K562 (cell line): ENCODE results near the gene SLC25A15. TPM values are rescaled to one million over a fixed set of nuclear protein-coding genes. Genes with fewer than 3 reads are reported as not detected.

ENCODE experiments used
- BRCA1 ChIP-seq, 2 experiments: fragments of 450-650 bp in 1 of 2; sonication (generic) in 1 of 2; formaldehyde crosslinking in 1 of 2; IDR thresholded peaks; 2 replicates each; pipeline versions ENCODE4 v1.5.0 to v1.6.1; 2017 to 2020; ENCODE audit warnings: mild to moderate bottlenecking in 1 of 2, missing genetic modification reagents in 1 of 2
- BRD9 ChIP-seq: fragments of 450-650 bp; IDR thresholded peaks from 2 replicates; pipeline ENCODE4 v1.6.1; 2018; ENCODE audit warnings: low read depth; ENCODE audit not compliant: partially characterized antibody
- DPF2 ChIP-seq: fragments of 450-650 bp; IDR thresholded peaks from 2 replicates; pipeline ENCODE4 v1.6.1; 2016
- NR2C1 ChIP-seq, 2 experiments: fragments of 450-650 bp; IDR thresholded peaks; 2 replicates each; pipeline ENCODE4 v1.6.1; 2017; ENCODE audit warnings: mild to moderate bottlenecking in 2 of 2, antibody characterized with exemption in 1 of 2, inconsistent platforms in 1 of 2, missing compliant biosample characterization in 1 of 2, missing genetic modification characterization in 1 of 2
- NR2C2 ChIP-seq, 2 experiments: fragments of 200-800 bp in 1 of 2; sonication (Bioruptor generic) in 1 of 2; sonication (generic) in 1 of 2; formaldehyde crosslinking in 1 of 2; IDR thresholded peaks; 2 replicates each; pipeline versions ENCODE4 v1.6.1 to v1.8.0; 2016 to 2022; ENCODE audit warnings: mild to moderate bottlenecking in 1 of 2, missing compliant biosample characterization in 1 of 2, missing genetic modification characterization in 1 of 2, missing genetic modification reagents in 1 of 2
- RBBP5 ChIP-seq: fragments of 200-600 bp; sonication (generic); IDR thresholded peaks from 2 replicates; pipeline ENCODE4 v1.6.1; 2012; ENCODE audit warnings: borderline replicate concordance, mild to moderate bottlenecking, low read length, control low read depth, inconsistent platforms; ENCODE audit not compliant: insufficient read depth, poor library complexity, severe bottlenecking
- RBM14 ChIP-seq: fragments of 200-400 bp; formaldehyde crosslinking; IDR thresholded peaks from 2 replicates; pipeline ENCODE4 v1.6.1; 2018; ENCODE audit warnings: low read depth, mild to moderate bottlenecking, low read length, moderate library complexity, borderline replicate concordance; ENCODE audit not compliant: insufficient read depth
- ZNF217 ChIP-seq: sonication (generic); formaldehyde crosslinking; IDR thresholded peaks from 2 replicates; pipeline ENCODE4 v1.8.0; 2022; ENCODE audit warnings: mild to moderate bottlenecking, missing genetic modification reagents
- polyA plus RNA-seq, 8 experiments: library from polyadenylated mRNA; depleted of rRNA in 4 of 8; stranded (reverse) in 5 of 8; unstranded in 3 of 8; fragments of >200 nt; fragmentation: Nextera tagmentation in 2 of 8; fragmentation: Illumina TruSeq in 1 of 8; extraction: Ambion mirVana in 2 of 8; extraction: Trizol in 1 of 8; gene quantifications; 2 replicates each; pipeline versions ENCODE4 v1.2.1 to v1.2.3, GENCODE V29; 2011 to 2014; ENCODE audit warnings: inconsistent platforms in 1 of 8, missing spikeins in 1 of 8
- total RNA-seq, 7 experiments: library from RNA; depleted of rRNA in 6 of 7; stranded (reverse); fragments of >200 nt in 6 of 7; fragmentation: Illumina TruSeq in 2 of 7; extraction: Trizol in 2 of 7; gene quantifications; 2 replicates each; pipeline versions ENCODE4 v1.2.1 to v1.2.3, GENCODE V29; 2011 to 2021; ENCODE audit warnings: low replicate concordance in 1 of 7
- TF ChIP-seq, protein P1 (sequence below): fragments of 200-800 bp; sonication (Bioruptor generic); IDR thresholded peaks from 2 replicates; pipeline ENCODE4 v1.6.1; 2016; ENCODE audit warnings: missing genetic modification characterization, missing compliant biosample characterization
- TF ChIP-seq, protein P2 (sequence below): sonication (generic); formaldehyde crosslinking; IDR thresholded peaks from 2 replicates; pipeline ENCODE4 v1.8.0; 2022; ENCODE audit warnings: missing genetic modification reagents, mild to moderate bottlenecking, borderline replicate concordance
- TF ChIP-seq, protein P3 (sequence below), 2 experiments: fragments of 450-650 bp in 1 of 2; sonication (generic) in 1 of 2; formaldehyde crosslinking; conservative IDR thresholded peaks; 2 replicates each; pipeline versions ENCODE4 v1.4.0 to v1.8.1; 2020 to 2022; ENCODE audit warnings: mild to moderate bottlenecking in 1 of 2, missing genetic modification reagents in 1 of 2
- TF ChIP-seq, protein P4 (sequence below), 2 experiments: IDR thresholded peaks in 1 of 2; conservative IDR thresholded peaks in 1 of 2; 2 replicates each; pipeline ENCODE4 v1.6.1; 2016; ENCODE audit warnings: low read depth in 2 of 2, mild to moderate bottlenecking in 1 of 2, missing compliant biosample characterization in 1 of 2, missing genetic modification characterization in 1 of 2, moderate library complexity in 1 of 2

Gene SLC25A15
- total and polyA plus RNA-seq, 9 of the 15 experiments (the other 6 are each of a cell fraction or from before 2014, with no cell fraction given): 3.5 to 30.5 (median 20.3) TPM

DNA sequence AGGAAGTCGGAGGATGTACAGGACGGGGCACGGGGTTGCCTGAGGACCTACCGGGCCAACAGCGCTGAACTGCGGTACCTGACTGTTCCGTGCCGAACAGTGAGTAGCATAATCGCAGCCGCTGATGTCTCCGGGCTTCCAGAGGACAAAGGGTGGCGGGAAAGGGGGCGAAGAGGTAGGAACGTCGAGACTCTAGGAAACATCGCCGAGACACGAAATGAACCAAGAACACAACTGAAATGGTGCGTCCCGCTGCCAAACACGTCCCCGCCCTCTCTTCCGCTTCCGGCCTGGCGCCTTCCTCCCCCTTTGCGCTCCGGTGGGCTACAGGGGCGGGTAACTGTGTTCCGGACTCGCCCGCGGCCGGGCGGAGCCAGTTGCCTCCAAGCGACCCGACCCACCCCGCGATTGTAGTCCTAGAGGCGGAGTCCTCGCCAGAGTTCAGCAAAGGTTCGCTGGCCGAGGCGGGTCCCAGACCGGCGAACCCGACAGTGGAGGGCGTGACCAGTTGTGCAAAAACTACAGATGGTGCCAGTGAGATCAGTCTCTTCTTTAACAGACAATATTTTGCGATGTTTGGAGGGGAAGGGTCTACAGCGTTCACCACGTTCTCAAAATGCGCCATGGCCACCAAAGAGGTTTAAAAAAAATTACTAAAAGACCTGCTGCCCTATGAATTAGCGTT, 18.3 kb upstream of the SLC25A15 start, which contains the start of gene MRPS31 (continued):
- TF ChIP-seq, protein P1, sequence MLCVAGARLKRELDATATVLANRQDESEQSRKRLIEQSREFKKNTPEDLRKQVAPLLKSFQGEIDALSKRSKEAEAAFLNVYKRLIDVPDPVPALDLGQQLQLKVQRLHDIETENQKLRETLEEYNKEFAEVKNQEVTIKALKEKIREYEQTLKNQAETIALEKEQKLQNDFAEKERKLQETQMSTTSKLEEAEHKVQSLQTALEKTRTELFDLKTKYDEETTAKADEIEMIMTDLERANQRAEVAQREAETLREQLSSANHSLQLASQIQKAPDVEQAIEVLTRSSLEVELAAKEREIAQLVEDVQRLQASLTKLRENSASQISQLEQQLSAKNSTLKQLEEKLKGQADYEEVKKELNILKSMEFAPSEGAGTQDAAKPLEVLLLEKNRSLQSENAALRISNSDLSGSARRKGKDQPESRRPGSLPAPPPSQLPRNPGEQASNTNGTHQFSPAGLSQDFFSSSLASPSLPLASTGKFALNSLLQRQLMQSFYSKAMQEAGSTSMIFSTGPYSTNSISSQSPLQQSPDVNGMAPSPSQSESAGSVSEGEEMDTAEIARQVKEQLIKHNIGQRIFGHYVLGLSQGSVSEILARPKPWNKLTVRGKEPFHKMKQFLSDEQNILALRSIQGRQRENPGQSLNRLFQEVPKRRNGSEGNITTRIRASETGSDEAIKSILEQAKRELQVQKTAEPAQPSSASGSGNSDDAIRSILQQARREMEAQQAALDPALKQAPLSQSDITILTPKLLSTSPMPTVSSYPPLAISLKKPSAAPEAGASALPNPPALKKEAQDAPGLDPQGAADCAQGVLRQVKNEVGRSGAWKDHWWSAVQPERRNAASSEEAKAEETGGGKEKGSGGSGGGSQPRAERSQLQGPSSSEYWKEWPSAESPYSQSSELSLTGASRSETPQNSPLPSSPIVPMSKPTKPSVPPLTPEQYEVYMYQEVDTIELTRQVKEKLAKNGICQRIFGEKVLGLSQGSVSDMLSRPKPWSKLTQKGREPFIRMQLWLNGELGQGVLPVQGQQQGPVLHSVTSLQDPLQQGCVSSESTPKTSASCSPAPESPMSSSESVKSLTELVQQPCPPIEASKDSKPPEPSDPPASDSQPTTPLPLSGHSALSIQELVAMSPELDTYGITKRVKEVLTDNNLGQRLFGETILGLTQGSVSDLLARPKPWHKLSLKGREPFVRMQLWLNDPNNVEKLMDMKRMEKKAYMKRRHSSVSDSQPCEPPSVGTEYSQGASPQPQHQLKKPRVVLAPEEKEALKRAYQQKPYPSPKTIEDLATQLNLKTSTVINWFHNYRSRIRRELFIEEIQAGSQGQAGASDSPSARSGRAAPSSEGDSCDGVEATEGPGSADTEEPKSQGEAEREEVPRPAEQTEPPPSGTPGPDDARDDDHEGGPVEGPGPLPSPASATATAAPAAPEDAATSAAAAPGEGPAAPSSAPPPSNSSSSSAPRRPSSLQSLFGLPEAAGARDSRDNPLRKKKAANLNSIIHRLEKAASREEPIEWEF (CRISPR knock-in tag): no peak
- TF ChIP-seq, protein P2, sequence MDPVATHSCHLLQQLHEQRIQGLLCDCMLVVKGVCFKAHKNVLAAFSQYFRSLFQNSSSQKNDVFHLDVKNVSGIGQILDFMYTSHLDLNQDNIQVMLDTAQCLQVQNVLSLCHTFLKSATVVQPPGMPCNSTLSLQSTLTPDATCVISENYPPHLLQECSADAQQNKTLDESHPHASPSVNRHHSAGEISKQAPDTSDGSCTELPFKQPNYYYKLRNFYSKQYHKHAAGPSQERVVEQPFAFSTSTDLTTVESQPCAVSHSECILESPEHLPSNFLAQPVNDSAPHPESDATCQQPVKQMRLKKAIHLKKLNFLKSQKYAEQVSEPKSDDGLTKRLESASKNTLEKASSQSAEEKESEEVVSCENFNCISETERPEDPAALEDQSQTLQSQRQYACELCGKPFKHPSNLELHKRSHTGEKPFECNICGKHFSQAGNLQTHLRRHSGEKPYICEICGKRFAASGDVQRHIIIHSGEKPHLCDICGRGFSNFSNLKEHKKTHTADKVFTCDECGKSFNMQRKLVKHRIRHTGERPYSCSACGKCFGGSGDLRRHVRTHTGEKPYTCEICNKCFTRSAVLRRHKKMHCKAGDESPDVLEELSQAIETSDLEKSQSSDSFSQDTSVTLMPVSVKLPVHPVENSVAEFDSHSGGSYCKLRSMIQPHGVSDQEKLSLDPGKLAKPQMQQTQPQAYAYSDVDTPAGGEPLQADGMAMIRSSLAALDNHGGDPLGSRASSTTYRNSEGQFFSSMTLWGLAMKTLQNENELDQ: no peak
- TF ChIP-seq, protein P3, sequence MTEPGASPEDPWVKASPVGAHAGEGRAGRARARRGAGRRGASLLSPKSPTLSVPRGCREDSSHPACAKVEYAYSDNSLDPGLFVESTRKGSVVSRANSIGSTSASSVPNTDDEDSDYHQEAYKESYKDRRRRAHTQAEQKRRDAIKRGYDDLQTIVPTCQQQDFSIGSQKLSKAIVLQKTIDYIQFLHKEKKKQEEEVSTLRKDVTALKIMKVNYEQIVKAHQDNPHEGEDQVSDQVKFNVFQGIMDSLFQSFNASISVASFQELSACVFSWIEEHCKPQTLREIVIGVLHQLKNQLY (CRISPR knock-in tag; conservative IDR thresholded peaks at IDR 0.05): no peak
- no peak for TF ChIP-seq BRCA1 (IDR thresholded peaks at IDR 0.05)
- no peak for TF ChIP-seq BRCA1 (CRISPR knock-in tag; IDR thresholded peaks at IDR 0.05)
- peak; percentile 80 for TF ChIP-seq NR2C1 (IDR thresholded peaks at IDR 0.05)
- peak; percentile 86 for TF ChIP-seq NR2C1 (tag; IDR thresholded peaks at IDR 0.05)
- TF ChIP-seq DPF2: peak; percentile 35; the same call in 1 of the 2 replicates
- TF ChIP-seq ZNF217 (CRISPR knock-in tag): no peak
- no peak for TF ChIP-seq BRD9
- TF ChIP-seq NR2C2 (CRISPR knock-in tag; IDR thresholded peaks at IDR 0.05): peak; percentile 82; the same call in 1 of the 2 replicates
- peak; percentile 91 for TF ChIP-seq NR2C2 (tag; IDR thresholded peaks at IDR 0.05)
- TF ChIP-seq, protein P4, sequence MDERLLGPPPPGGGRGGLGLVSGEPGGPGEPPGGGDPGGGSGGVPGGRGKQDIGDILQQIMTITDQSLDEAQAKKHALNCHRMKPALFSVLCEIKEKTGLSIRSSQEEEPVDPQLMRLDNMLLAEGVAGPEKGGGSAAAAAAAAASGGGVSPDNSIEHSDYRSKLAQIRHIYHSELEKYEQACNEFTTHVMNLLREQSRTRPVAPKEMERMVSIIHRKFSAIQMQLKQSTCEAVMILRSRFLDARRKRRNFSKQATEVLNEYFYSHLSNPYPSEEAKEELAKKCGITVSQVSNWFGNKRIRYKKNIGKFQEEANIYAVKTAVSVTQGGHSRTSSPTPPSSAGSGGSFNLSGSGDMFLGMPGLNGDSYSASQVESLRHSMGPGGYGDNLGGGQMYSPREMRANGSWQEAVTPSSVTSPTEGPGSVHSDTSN (CRISPR knock-in tag; IDR thresholded peaks at IDR 0.05; ENCODE audit: low read depth): no peak
- TF ChIP-seq, protein P4 (tag; conservative IDR thresholded peaks at IDR 0.05; ENCODE audit: low read depth): no peak
- peak; percentile 81 for TF ChIP-seq RBBP5
- TF ChIP-seq RBM14: no peak
